ENCODE data around the gene EDC4. TPM values are rescaled to one million over a fixed set of nuclear protein-coding genes. Genes with fewer than 3 reads are reported as not detected.
A peak's percentile ranks its signal among the peaks of the same experiment; 100 is the strongest.

EDC4 gene
- total RNA-seq, 1 experiment from 2014 or later: 43.5 TPM

- DNase-seq: no peak
- Histone ChIP-seq H3K27ac (no peak overlapping the region), H3K36me3 (no peaks in the 10 kb centered on the region), H3K4me3 (no peak overlapping the region), H3K9me3 (replicated peaks) (no peaks in the 10 kb centered on the region), H3K27me3 (no peaks in the 10 kb centered on the region), H3K4me1 (no peaks in the 10 kb centered on the region)
Measured at GRCh38 chr16:67919622-67920221, 46.9 kb downstream of the EDC4 start.

GRCh38 chr16:67922221-67922620 lies 49.4 kb downstream of the EDC4 start:
- no peak for DNase-seq
- Histone ChIP-seq H3K36me3 (no peaks in the 10 kb centered on the region), H3K27me3 (no peaks in the 10 kb centered on the region), H3K9me3 (replicated peaks) (no peaks in the 10 kb centered on the region), H3K4me1 (peaks cover 4% of the 10 kb centered on the region; the same call in 1 of the 2 replicates), H3K4me3 (no peak overlapping the region), H3K27ac (no peak overlapping the region)

GRCh38 chr16:67922740-67923139 lies 49.9 kb downstream of the EDC4 start:
- H3K27me3 ChIP-seq: no peaks in the 10 kb centered on the region
- no peak overlapping the region for H3K27ac ChIP-seq
- H3K9me3 ChIP-seq (replicated peaks): no peaks in the 10 kb centered on the region
- no peak overlapping the region for H3K4me3 ChIP-seq
- H3K36me3 ChIP-seq: no peaks in the 10 kb centered on the region
- H3K4me1 ChIP-seq: peaks cover 4% of the 10 kb centered on the region; the same call in 1 of the 2 replicates
- DNase-seq: no peak

GRCh38 chr16:67923414-67924116 lies 50.7 kb downstream of the EDC4 start:
- no peak for DNase-seq
- H3K4me3 ChIP-seq: no peak overlapping the region
- peaks cover 4% of the 10 kb centered on the region; the same call in 1 of the 2 replicates for H3K4me1 ChIP-seq
- no peaks in the 10 kb centered on the region for H3K9me3 ChIP-seq (replicated peaks)
- H3K27ac ChIP-seq: no peak overlapping the region
- no peaks in the 10 kb centered on the region for H3K27me3 ChIP-seq
- H3K36me3 ChIP-seq: no peaks in the 10 kb centered on the region

GRCh38 chr16:67924140-67924906 lies 51.5 kb downstream of the EDC4 start:
- Histone ChIP-seq H3K36me3 (no peaks in the 10 kb centered on the region), H3K4me1 (peaks cover 4% of the 10 kb centered on the region; the same call in 1 of the 2 replicates), H3K4me3 (no peak overlapping the region), H3K9me3 (replicated peaks) (no peaks in the 10 kb centered on the region), H3K27ac (no peak overlapping the region), H3K27me3 (no peaks in the 10 kb centered on the region)
- no peak for DNase-seq

- H3K4me3 ChIP-seq: no peak overlapping the region
- no peaks in the 10 kb centered on the region for H3K36me3 ChIP-seq
- H3K27me3 ChIP-seq: no peaks in the 10 kb centered on the region
- no peak overlapping the region for H3K27ac ChIP-seq
- peak; percentile 20 to 39 for DNase-seq
- H3K4me1 ChIP-seq: peaks cover 4% of the 10 kb centered on the region; the same call in 1 of the 2 replicates
- H3K9me3 ChIP-seq (replicated peaks): no peaks in the 10 kb centered on the region
Measured at GRCh38 chr16:67926181-67926750, 53.4 kb downstream of the EDC4 start.

- peaks cover 4% of the 10 kb centered on the region; the same call in 1 of the 2 replicates for H3K4me1 ChIP-seq
Measured at GRCh38 chr16:67927131-67927941, 54.5 kb downstream of the EDC4 start.

GRCh38 chr16:67928147-67928546 lies 55.3 kb downstream of the EDC4 start:
- Histone ChIP-seq H3K9me3 (replicated peaks) (no peaks in the 10 kb centered on the region), H3K27ac (no peak overlapping the region), H3K4me3 (no peak overlapping the region), H3K36me3 (no peaks in the 10 kb centered on the region), H3K27me3 (no peaks in the 10 kb centered on the region), H3K4me1 (peaks cover 4% of the 10 kb centered on the region; the same call in 1 of the 2 replicates)
- no peak for DNase-seq

More at GRCh38 chr16:67927131-67927941, 54.5 kb downstream of the EDC4 start:
- Histone ChIP-seq H3K27me3 (no peaks in the 10 kb centered on the region), H3K27ac (no peak overlapping the region), H3K36me3 (no peaks in the 10 kb centered on the region), H3K9me3 (replicated peaks) (no peaks in the 10 kb centered on the region), H3K4me3 (no peak overlapping the region)
- DNase-seq: no peak

- no peaks in the 10 kb centered on the region for H3K27me3 ChIP-seq
- peaks cover 4% of the 10 kb centered on the region; the same call in 1 of the 2 replicates for H3K4me1 ChIP-seq
- DNase-seq: peak; percentile 59 to 72
- no peak overlapping the region for H3K27ac ChIP-seq
- H3K36me3 ChIP-seq: no peaks in the 10 kb centered on the region
- H3K9me3 ChIP-seq (replicated peaks): no peaks in the 10 kb centered on the region
- no peak overlapping the region for H3K4me3 ChIP-seq
Measured at GRCh38 chr16:67928561-67929364, 55.9 kb downstream of the EDC4 start.

- no peaks in the 10 kb centered on the region for H3K27me3 ChIP-seq
- H3K9me3 ChIP-seq (replicated peaks): no peaks in the 10 kb centered on the region
- DNase-seq: no peak
- no peak overlapping the region for H3K4me3 ChIP-seq
- peaks cover 10% of the 10 kb centered on the region; the same call in 1 of the 2 replicates for H3K4me1 ChIP-seq
- no peak overlapping the region for H3K27ac ChIP-seq
- H3K36me3 ChIP-seq: no peaks in the 10 kb centered on the region
Measured at GRCh38 chr16:67930191-67930590, 57.3 kb downstream of the EDC4 start.

GRCh38 chr16:67930678-67931211 lies 57.9 kb downstream of the EDC4 start:
- H3K4me1 ChIP-seq: peaks cover 10% of the 10 kb centered on the region; the same call in 1 of the 2 replicates
- H3K4me3 ChIP-seq: no peak overlapping the region
- no peaks in the 10 kb centered on the region for H3K36me3 ChIP-seq
- H3K27ac ChIP-seq: no peak overlapping the region
- H3K9me3 ChIP-seq (replicated peaks): no peaks in the 10 kb centered on the region
- H3K27me3 ChIP-seq: no peaks in the 10 kb centered on the region
- DNase-seq: no peak

Data from SJCRH30 (cell line).